Measurements from ENCODE around the gene FITM1.

FITM1 gene

DNA sequence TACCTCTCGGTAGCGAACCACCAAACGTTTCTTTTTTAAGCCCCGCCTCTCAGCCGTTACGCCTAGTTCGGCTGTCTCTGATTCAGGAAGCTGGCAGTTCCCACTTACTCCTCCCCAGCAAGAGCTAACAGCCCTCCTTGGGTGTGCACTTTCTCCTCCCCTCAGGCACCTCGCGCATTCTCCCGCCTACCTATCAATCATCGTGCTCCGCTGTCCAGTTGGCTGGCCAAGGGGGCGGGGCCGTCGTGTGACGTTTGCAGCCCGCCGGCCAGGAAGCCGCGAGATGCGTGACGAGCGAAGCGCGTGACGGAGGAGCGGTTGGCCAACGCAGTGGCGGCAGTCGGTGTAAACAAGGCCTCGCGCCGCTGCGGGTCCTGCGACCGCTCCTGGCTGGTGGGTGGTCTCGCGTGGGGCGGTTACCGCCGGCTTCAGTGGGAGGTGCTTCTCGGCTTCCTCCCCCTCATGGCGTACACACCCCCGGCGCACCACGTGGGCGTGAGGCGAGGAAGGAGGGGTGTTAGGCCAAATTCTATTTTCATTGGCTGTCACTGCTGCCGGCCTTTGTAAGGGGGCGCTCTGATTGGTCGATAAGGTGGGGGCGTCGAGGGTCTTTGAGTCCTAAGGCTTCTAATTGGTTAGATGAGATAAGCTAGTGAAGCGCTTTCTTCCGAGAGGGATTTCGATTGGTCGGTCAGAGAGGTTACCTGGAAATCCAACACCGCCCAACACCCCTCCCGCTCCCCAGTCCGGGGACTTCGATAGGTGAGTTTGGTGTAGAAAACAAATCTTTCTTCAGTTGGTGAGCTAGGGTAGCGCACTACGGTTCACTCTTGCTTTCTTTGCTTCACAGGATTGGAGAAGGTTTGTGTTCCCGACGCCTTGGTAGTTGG, 15.7 kb upstream of the FITM1 start, which contains the start of the genes DCAF11 and NRL:
Gene DCAF11, plus strand, starts transcription at position 246 of the 890 bp plus-strand sequence. CDS start 818 bp downstream, outside the sequence.
Gene NRL, minus strand, starts transcription at position 418 of the 890 bp plus-strand sequence. CDS start 32,101 bp downstream, outside the sequence.
- TF ChIP-seq, protein P1, sequence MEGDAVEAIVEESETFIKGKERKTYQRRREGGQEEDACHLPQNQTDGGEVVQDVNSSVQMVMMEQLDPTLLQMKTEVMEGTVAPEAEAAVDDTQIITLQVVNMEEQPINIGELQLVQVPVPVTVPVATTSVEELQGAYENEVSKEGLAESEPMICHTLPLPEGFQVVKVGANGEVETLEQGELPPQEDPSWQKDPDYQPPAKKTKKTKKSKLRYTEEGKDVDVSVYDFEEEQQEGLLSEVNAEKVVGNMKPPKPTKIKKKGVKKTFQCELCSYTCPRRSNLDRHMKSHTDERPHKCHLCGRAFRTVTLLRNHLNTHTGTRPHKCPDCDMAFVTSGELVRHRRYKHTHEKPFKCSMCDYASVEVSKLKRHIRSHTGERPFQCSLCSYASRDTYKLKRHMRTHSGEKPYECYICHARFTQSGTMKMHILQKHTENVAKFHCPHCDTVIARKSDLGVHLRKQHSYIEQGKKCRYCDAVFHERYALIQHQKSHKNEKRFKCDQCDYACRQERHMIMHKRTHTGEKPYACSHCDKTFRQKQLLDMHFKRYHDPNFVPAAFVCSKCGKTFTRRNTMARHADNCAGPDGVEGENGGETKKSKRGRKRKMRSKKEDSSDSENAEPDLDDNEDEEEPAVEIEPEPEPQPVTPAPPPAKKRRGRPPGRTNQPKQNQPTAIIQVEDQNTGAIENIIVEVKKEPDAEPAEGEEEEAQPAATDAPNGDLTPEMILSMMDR (conservative IDR thresholded peaks at IDR 0.05; ENCODE audit: low read length) = no peak
- peak; percentile 100 for DNase-seq (ENCODE audit: low read depth)

DNA sequence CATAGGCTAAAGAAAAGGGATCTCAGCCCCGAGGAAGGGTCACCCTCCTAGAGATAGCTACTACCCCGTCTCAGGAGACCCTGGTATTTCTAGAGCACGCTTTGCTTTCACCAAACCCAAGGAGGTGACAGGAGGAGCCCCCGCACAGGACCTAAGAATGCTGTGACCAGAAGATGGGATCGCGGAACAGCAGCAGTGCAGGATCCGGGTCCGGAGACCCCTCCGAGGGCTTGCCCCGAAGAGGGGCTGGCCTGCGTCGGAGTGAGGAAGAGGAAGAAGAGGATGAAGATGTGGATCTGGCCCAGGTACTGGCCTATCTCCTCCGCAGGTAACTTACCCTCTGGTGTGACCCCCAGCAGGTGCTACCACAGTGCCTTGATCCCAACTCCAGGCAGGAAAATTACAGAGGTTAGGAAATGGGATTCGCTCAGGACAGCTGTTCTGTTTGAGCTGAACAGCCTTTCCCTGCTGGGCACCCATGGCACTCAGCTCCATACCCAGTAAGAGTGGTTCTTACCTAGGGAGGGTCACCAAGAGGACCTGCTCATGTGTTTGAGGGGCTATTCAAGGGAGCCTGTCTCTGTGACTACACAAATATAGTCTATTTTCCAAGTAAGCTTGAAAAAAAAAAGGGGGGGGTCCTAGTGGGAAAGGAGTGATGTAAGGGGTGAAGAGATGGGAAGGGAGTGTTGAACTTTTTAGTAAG, 14.9 kb upstream of the FITM1 start:
- no peak for DNase-seq (ENCODE audit: low read depth)
- H3K4me3 ChIP-seq (ENCODE audit: low read length) = peak overlapping the region; percentile 90
- TF ChIP-seq, protein P1 (conservative IDR thresholded peaks at IDR 0.05; ENCODE audit: low read length) = no peak

More for the DNA sequence above, 15.7 kb upstream of the FITM1 start, which contains the start of the genes DCAF11 and NRL:
- H3K4me3 ChIP-seq (ENCODE audit: low read length) = peak within 1 kb of the TSS; percentile 90

DNA sequence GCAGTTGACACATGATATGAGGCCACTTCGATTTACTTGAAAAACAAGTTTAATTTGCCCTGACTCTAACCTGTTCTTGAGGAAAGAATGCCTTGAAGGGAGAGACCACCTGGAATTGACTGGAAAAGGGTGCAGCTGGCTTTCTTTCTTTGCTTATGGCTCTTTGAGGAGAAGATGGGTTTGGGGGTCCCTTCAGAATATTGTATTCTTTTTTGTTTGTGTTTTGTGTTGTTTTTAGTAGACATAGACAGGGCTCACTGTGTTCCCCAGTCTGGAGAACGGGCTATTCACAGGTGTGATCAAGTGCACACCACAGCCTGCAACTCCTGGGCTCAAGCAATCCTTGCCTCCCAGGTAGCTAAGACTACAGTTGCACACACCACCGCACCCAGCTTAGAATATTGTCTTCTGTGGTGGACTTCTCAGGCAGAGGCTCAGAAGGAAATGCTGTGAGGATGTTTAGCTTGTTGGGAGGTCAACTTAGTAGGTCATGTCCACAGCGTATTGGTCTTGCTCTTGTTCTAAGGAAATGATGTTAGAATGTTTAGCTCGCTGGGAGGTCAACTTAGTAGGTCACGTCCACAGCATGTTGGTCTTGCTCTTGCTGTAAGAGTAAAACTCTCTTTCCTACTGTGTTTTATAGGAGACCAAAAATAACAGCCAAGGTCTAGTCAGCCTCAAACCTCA, 14.2 kb upstream of the FITM1 start:
- no peak overlapping the region for H3K4me3 ChIP-seq (ENCODE audit: low read length)
- DNase-seq (ENCODE audit: low read depth) = no peak
- TF ChIP-seq, protein P1 (conservative IDR thresholded peaks at IDR 0.05; ENCODE audit: low read length) = no peak

DNA sequence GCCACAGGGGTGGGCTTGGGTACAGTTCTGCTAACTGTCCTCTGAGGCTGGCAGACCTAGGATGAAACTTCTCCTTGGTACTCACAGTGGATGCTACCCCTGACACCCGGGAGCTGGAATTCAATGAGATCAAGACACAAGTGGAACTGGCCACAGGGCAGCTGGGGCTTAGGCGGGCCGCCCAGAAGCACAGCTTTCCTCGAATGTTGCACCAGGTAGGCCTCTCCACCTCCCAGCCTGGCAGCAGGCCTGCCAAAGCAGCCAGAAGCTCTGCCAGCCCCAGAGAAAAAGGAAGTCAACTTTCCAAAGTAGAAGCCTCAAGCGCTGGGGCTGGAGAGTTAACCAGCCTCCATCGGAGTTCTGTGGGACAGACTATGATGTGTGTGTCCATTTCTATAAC, 13.3 kb upstream of the FITM1 start:
- TF ChIP-seq, protein P1 (conservative IDR thresholded peaks at IDR 0.05; ENCODE audit: low read length) = no peak
- DNase-seq (ENCODE audit: low read depth) = no peak
- H3K4me3 ChIP-seq (ENCODE audit: low read length) = no peak overlapping the region

DNA sequence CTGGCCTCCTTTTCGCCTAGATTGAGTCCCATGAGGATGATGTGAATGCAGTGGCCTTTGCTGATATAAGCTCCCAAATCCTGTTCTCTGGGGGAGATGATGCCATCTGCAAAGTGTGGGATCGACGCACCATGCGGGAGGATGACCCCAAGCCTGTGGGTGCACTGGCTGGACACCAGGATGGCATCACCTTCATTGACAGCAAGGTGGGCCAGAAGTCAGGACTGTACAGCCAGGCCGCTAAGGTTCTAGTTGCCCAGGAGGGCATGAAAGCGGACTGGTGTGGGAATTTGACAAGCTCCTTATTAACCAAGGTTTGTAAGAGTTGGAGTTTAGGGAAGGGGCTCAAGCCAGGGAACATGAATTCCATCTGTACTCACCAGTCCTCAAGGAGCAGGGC, 10.8 kb upstream of the FITM1 start:
- TF ChIP-seq, protein P1 (conservative IDR thresholded peaks at IDR 0.05; ENCODE audit: low read length) = no peak
- no peak for DNase-seq (ENCODE audit: low read depth)
- no peak overlapping the region for H3K4me3 ChIP-seq (ENCODE audit: low read length)

DNA sequence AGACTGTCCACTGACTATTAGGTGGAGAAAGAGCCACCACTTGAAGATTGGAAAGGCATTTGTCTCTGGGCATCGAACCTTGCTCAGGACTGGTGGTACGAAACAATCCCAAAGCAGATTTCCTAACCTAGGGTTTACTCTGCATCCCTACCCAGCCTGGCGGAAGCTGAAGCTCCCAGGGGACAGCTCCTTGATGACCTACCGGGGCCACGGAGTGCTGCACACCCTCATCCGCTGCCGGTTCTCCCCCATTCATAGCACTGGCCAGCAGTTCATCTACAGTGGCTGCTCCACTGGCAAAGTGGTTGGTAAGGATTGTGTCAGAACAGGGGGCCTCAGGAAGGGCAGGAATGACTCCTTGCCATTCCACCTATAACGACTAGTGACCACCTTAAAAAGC, 9.2 kb upstream of the FITM1 start:
- TF ChIP-seq, protein P1 (conservative IDR thresholded peaks at IDR 0.05; ENCODE audit: low read length) = no peak
- DNase-seq (ENCODE audit: low read depth) = no peak
- H3K4me3 ChIP-seq (ENCODE audit: low read length) = no peak overlapping the region

Data from AG10803 (cell line).